ENCODE measurements around the gene ATF7. TPM values are rescaled to one million over a fixed set of nuclear protein-coding genes. Genes with fewer than 3 reads are reported as not detected.

The ATF7 gene
- polyA plus RNA-seq, 3 donors = 21.7 to 27.9 (median 24.4) TPM

GRCh38 chr12:53483979-53484377 lies 142.2 kb downstream of the ATF7 start:
- Histone ChIP-seq H3K9me3 (replicated peaks in 1 of 2; ENCODE audit: control insufficient read depth in 1 of 2, insufficient read depth in 1 of 2, low read length in 2 of 2) (no peaks in the 10 kb centered on the region), H3K9ac (ENCODE audit: insufficient read depth, low read length, poor library complexity, severe bottlenecking) (no peak overlapping the region), H3K79me2 (ENCODE audit: insufficient read depth, low read length) (no peaks in the 10 kb centered on the region), H2AFZ (ENCODE audit: insufficient read depth, low read depth, low read length, poor library complexity, severe bottlenecking) (no peak overlapping the region), H3K4me3 (replicated peaks in 1 of 3; ENCODE audit: low read depth in 2 of 3, low read length in 3 of 3) (no peak overlapping the region), H3K4me1 (ENCODE audit: control insufficient read depth in 1 of 2, insufficient read depth in 2 of 2, low read length in 2 of 2) (no peaks in the 10 kb centered on the region), H3K27ac (ENCODE audit: low read depth in 1 of 2, low read length in 2 of 2) (no peak overlapping the region), H4K20me1 (ENCODE audit: insufficient read depth, low read length) (peaks cover 77% of the 10 kb centered on the region), H3K4me2 (replicated peaks; ENCODE audit: extremely low read depth, low read length, poor library complexity, severe bottlenecking) (no peak overlapping the region), H3K27me3 (ENCODE audit: control insufficient read depth in 2 of 2, insufficient read depth in 2 of 2, low read length in 2 of 2) (no peaks in the 10 kb centered on the region), H3K36me3 (replicated peaks in 1 of 2; ENCODE audit: control insufficient read depth in 1 of 2, insufficient read depth in 2 of 2, low read length in 2 of 2) (peaks cover 61 to 91% of the 10 kb centered on the region in 2 donors)
- WGBS (ENCODE audit: insufficient coverage) = 100% methylated on average over 2 of the region's 4 CpGs
- DNase-seq = no peak
- H3K27me3 Mint-ChIP-seq (ENCODE audit: low read depth in 3 of 3) = peaks cover 0 to 2% (median 1%) of the 10 kb centered on the region in 3 donors
- H3K36me3 Mint-ChIP-seq = peaks cover 51 to 54% of the 10 kb centered on the region in 2 donors
- intact Hi-C loops (cut with micrococcal nuclease) = no loop called here
- H3K9me3 Mint-ChIP-seq = peaks cover 0 to 1% (median 0%) of the 10 kb centered on the region in 7 donors
- H3K4me3 Mint-ChIP-seq = no peak overlapping the region
- peak overlapping the region in 3 of 7 donors; percentile 21 to 68 (median 34) for H3K27ac Mint-ChIP-seq
- TF ChIP-seq, protein P1, sequence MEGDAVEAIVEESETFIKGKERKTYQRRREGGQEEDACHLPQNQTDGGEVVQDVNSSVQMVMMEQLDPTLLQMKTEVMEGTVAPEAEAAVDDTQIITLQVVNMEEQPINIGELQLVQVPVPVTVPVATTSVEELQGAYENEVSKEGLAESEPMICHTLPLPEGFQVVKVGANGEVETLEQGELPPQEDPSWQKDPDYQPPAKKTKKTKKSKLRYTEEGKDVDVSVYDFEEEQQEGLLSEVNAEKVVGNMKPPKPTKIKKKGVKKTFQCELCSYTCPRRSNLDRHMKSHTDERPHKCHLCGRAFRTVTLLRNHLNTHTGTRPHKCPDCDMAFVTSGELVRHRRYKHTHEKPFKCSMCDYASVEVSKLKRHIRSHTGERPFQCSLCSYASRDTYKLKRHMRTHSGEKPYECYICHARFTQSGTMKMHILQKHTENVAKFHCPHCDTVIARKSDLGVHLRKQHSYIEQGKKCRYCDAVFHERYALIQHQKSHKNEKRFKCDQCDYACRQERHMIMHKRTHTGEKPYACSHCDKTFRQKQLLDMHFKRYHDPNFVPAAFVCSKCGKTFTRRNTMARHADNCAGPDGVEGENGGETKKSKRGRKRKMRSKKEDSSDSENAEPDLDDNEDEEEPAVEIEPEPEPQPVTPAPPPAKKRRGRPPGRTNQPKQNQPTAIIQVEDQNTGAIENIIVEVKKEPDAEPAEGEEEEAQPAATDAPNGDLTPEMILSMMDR (IDR thresholded peaks at IDR 0.05) = no peak
- H3K4me1 Mint-ChIP-seq = no peaks in the 10 kb centered on the region

DNA sequence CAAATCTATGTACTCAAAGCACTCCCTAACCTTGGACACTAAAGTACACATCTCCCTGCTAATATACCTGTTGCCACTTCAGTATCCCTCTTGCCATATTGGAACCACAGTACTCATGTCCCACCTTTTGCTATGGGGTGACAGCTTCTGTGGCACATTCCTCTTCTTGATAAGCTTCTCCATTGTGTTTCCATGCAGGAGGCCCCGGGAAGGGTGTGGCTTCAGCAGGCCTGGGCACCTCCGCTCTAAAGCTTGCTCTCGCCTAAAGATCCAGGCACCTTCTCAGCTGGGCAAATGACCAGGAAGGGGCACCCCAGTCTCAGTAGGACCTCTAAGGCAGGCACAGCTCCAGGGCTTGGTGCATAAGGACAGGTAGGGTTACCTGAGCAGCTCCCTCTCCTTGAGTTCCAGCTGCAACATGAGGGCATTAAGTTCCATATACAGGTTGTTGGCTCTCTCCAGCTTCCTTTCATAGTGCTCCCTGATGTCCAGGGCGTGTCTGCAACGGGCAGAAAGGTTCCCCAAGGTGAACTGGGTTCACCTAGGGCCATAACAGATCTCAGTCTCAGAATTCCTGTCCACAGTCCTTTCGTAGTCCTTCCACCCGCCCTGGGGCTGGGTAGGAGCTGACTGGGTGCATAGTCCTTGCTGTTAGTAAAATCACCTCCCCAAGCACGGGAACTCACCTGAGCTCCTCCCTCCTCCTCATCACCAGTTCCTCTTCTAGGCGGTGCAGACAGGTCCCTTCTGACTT lies 142.8 kb downstream of the ATF7 start:
- H3K9me3 Mint-ChIP-seq = peaks cover 0 to 1% (median 0%) of the 10 kb centered on the region in 7 donors
- intact Hi-C loops (cut with micrococcal nuclease) = no loop called here
- peak overlapping the region in 1 of 2 donors; percentile 26 for H3K27ac ChIP-seq (ENCODE audit: low read depth in 1 of 2, low read length in 2 of 2)

More for the DNA sequence above, 142.8 kb downstream of the ATF7 start:
- peaks cover 67 to 97% of the 10 kb centered on the region in 2 donors for H3K36me3 ChIP-seq (replicated peaks in 1 of 2; ENCODE audit: control insufficient read depth in 1 of 2, insufficient read depth in 2 of 2, low read length in 2 of 2)
- Mint-ChIP-seq H3K27ac (peak overlapping the region in 2 of 7 donors; percentile 23 to 68), H3K4me1 (no peaks in the 10 kb centered on the region), H3K27me3 (ENCODE audit: low read depth in 3 of 3) (peaks cover 0 to 2% (median 1%) of the 10 kb centered on the region in 3 donors), H3K36me3 (peaks cover 56 to 57% of the 10 kb centered on the region in 2 donors), H3K4me3 (no peak overlapping the region)
- H3K4me1 ChIP-seq (ENCODE audit: control insufficient read depth in 1 of 2, insufficient read depth in 2 of 2, low read length in 2 of 2) = no peaks in the 10 kb centered on the region
- H3K27me3 ChIP-seq (ENCODE audit: control insufficient read depth in 2 of 2, insufficient read depth in 2 of 2, low read length in 2 of 2) = no peaks in the 10 kb centered on the region
- H3K9me3 ChIP-seq (replicated peaks in 1 of 2; ENCODE audit: control insufficient read depth in 1 of 2, insufficient read depth in 1 of 2, low read length in 2 of 2) = no peaks in the 10 kb centered on the region
- DNase-seq = no peak
- TF ChIP-seq, protein P1 (IDR thresholded peaks at IDR 0.05) = no peak
- H3K79me2 ChIP-seq (ENCODE audit: insufficient read depth, low read length) = peaks cover 1% of the 10 kb centered on the region
- H3K9ac ChIP-seq (ENCODE audit: insufficient read depth, low read length, poor library complexity, severe bottlenecking) = no peak overlapping the region
- peaks cover 83% of the 10 kb centered on the region for H4K20me1 ChIP-seq (ENCODE audit: insufficient read depth, low read length)
- H3K4me2 ChIP-seq (replicated peaks; ENCODE audit: extremely low read depth, low read length, poor library complexity, severe bottlenecking) = no peak overlapping the region
- 98% methylated on average over 4 of the region's 9 CpGs for WGBS (ENCODE audit: insufficient coverage)
- H3K4me3 ChIP-seq (replicated peaks in 1 of 3; ENCODE audit: low read depth in 2 of 3, low read length in 3 of 3) = no peak overlapping the region
- H2AFZ ChIP-seq (ENCODE audit: insufficient read depth, low read depth, low read length, poor library complexity, severe bottlenecking) = no peak overlapping the region

Data from CD14-positive monocyte (primary cell).